SK-N-SH (cell line): ENCODE measurements around the gene RIPOR2. TPM values are rescaled to one million over a fixed set of nuclear protein-coding genes. Genes with fewer than 3 reads are reported as not detected.

Experiments used
- CTCF ChIA-PET: fragments of 300-600, 350-600 bp; formaldehyde crosslinking; extraction: SDS; loops from one replicate; lab custom pipeline; 2021; lab: Yijun Ruan, JAX
- POLR2A ChIA-PET: fragments of 350-600 bp; sonication (Branson Sonifier 250); formaldehyde crosslinking; extraction: SDS; loops from one replicate; lab custom pipeline; 2020; ENCODE audit warnings: antibody characterized with exemption, inconsistent platforms; lab: Yijun Ruan, JAX
- DNase-seq: peaks from one replicate; pipeline ENCODE4 v3.0.0; 2012
- H2AFZ ChIP-seq: fragments of 200-600 bp; sonication (generic); 2 replicates; pipeline ENCODE4 v1.8.1; 2016; ENCODE audit warnings: antibody characterized with exemption, mild to moderate bottlenecking, low read depth
- H3F3A ChIP-seq: fragments of 200-600 bp; sonication (generic); replicated peaks from 2 replicates; pipeline ENCODE3; 2016; ENCODE audit warnings: antibody characterized with exemption, mild to moderate bottlenecking; ENCODE audit not compliant: insufficient read depth
- H3K27ac ChIP-seq, 2 experiments: fragments of 200-500 bp in 1 of 2; fragments of 200-600 bp in 1 of 2; sonication (Bioruptor generic) in 1 of 2; sonication (generic), shearing (Covaris generic) in 1 of 2; 2 replicates each; pipeline versions ENCODE4 v1.5.1 to v1.6.1; 2014 to 2016; ENCODE audit warnings: low read depth in 2 of 2, inconsistent platforms in 1 of 2, low read length in 1 of 2, mild to moderate bottlenecking in 1 of 2, mixed read lengths in 1 of 2
- H3K27me3 ChIP-seq: fragments of 200-600 bp; sonication (generic), shearing (Covaris generic); 2 replicates; pipeline ENCODE4 v1.6.1; 2016; ENCODE audit warnings: mixed run types; ENCODE audit not compliant: insufficient read depth
- H3K36me3 ChIP-seq, 2 experiments: fragments of 200-500 bp in 1 of 2; fragments of 200-600 bp in 1 of 2; sonication (Bioruptor generic) in 1 of 2; sonication (generic) in 1 of 2; replicated peaks in 1 of 2; 2 replicates each; pipeline versions ENCODE3 to v1.5.1; 2014 to 2016; ENCODE audit warnings: low read length in 1 of 2, mild to moderate bottlenecking in 1 of 2; ENCODE audit not compliant: insufficient read depth in 2 of 2, control insufficient read depth in 1 of 2
- H3K4me1 ChIP-seq, 2 experiments: fragments of 200-500 bp in 1 of 2; fragments of 200-600 bp in 1 of 2; sonication (Bioruptor generic) in 1 of 2; sonication (generic), shearing (Covaris generic) in 1 of 2; 2 replicates each; pipeline versions ENCODE4 v1.5.1 to v1.6.1; 2014 to 2016; ENCODE audit warnings: low read depth in 1 of 2, low read length in 1 of 2, mixed run types in 1 of 2; ENCODE audit not compliant: insufficient read depth in 2 of 2, control insufficient read depth in 1 of 2
- H3K4me2 ChIP-seq: fragments of 200-600 bp; sonication (generic), shearing (Covaris generic); 2 replicates; pipeline ENCODE4 v1.6.1; 2017; ENCODE audit warnings: mixed run types
- H3K4me3 ChIP-seq, 2 experiments: fragments of 200-500 bp in 1 of 2; fragments of 200-600 bp in 1 of 2; sonication (Bioruptor generic) in 1 of 2; sonication (generic), shearing (Covaris generic) in 1 of 2; 2 replicates each; pipeline versions ENCODE4 v1.5.1 to v1.8.1; 2014 to 2016; ENCODE audit warnings: low read depth in 2 of 2, inconsistent platforms in 1 of 2, low read length in 1 of 2, mild to moderate bottlenecking in 1 of 2, mixed read lengths in 1 of 2, moderate library complexity in 1 of 2
- H3K79me2 ChIP-seq: fragments of 200-600 bp; sonication (generic); 2 replicates; pipeline ENCODE4 v1.8.1; 2017; ENCODE audit warnings: mild to moderate bottlenecking; ENCODE audit not compliant: insufficient read depth
- H3K9ac ChIP-seq: fragments of 200-600 bp; sonication (generic); 2 replicates; pipeline ENCODE4 v1.6.1; 2017; ENCODE audit warnings: mixed run types
- H3K9me2 ChIP-seq: fragments of 200-600 bp; sonication (generic); 2 replicates; pipeline ENCODE4 v1.6.1; 2017; ENCODE audit warnings: mixed run types
- H3K9me3 ChIP-seq: fragments of 200-600 bp; sonication (generic); 2 replicates; pipeline ENCODE4 v1.6.1; 2017; ENCODE audit warnings: mixed run types, mild to moderate bottlenecking, moderate library complexity
- H4K20me1 ChIP-seq: fragments of 200-600 bp; sonication (generic); 2 replicates; pipeline ENCODE4 v1.6.1; 2017; ENCODE audit warnings: mild to moderate bottlenecking, mixed run types; ENCODE audit not compliant: insufficient read depth
- CTCF ChIP-seq: fragments of 200-600 bp; sonication (generic); IDR thresholded peaks from 2 replicates; pipeline ENCODE4 v1.6.1; 2017; ENCODE audit warnings: antibody characterized with exemption, mild to moderate bottlenecking, moderate library complexity
- EP300 ChIP-seq, 2 experiments: IDR thresholded peaks; 2 replicates each; pipeline versions ENCODE4 v1.4.0 to v1.6.1; 2012; ENCODE audit warnings: borderline replicate concordance in 1 of 2, low read depth in 1 of 2, low read length in 1 of 2
- FOSL2 ChIP-seq: IDR thresholded peaks from 2 replicates; pipeline ENCODE4 v1.4.0; 2012; ENCODE audit warnings: low read depth, mild to moderate bottlenecking, moderate library complexity, borderline replicate concordance
- FOXM1 ChIP-seq: IDR thresholded peaks from 2 replicates; pipeline ENCODE4 v1.4.0; 2012; ENCODE audit warnings: low read depth, mild to moderate bottlenecking
- GABPA ChIP-seq: IDR thresholded peaks from 2 replicates; pipeline ENCODE4 v1.4.0; 2012; ENCODE audit warnings: low read depth, mild to moderate bottlenecking
- MEF2A ChIP-seq: IDR thresholded peaks from 2 replicates; pipeline ENCODE4 v1.4.0; 2012; ENCODE audit warnings: low read depth, borderline replicate concordance
- MXI1 ChIP-seq: IDR thresholded peaks from 2 replicates; pipeline ENCODE4 v1.6.1; 2012; ENCODE audit warnings: mild to moderate bottlenecking, low read depth, low read length, improper control_type of control experiment
- PBX3 ChIP-seq: IDR thresholded peaks from 2 replicates; pipeline ENCODE4; 2012
- REST ChIP-seq: IDR thresholded peaks from 2 replicates; pipeline ENCODE4 v1.6.1; 2012; ENCODE audit warnings: mild to moderate bottlenecking, low read depth, low read length, moderate library complexity
- RFX5 ChIP-seq: IDR thresholded peaks from 2 replicates; pipeline ENCODE4 v1.6.1; 2012; ENCODE audit warnings: mild to moderate bottlenecking, improper control_type of control experiment, low read length
- SIN3A ChIP-seq: IDR thresholded peaks from 2 replicates; pipeline ENCODE4 v1.6.1; 2012; ENCODE audit warnings: low read depth, mild to moderate bottlenecking, low read length, moderate library complexity, borderline replicate concordance
- TAF1 ChIP-seq: IDR thresholded peaks from 2 replicates; pipeline ENCODE4 v1.6.1; 2012; ENCODE audit warnings: low read depth, mild to moderate bottlenecking, low read length, moderate library complexity, borderline replicate concordance
- TCF12 ChIP-seq: IDR thresholded peaks from 2 replicates; pipeline ENCODE4 v1.4.0; 2012
- YY1 ChIP-seq: IDR thresholded peaks from 2 replicates; pipeline ENCODE4 v1.4.0; 2012; ENCODE audit warnings: low read depth, mild to moderate bottlenecking
- ZBTB33 ChIP-seq: IDR thresholded peaks from 2 replicates; pipeline ENCODE4 v1.4.0; 2012; ENCODE audit warnings: low read depth, borderline replicate concordance
- WGBS: methylation state at CpG from one replicate; pipeline ENCODE4 v1.1.6; 2017; ENCODE audit warnings: low lambda C conversion rate; 5-methylcytosine and 5-hydroxymethylcytosine counted together
- polyA plus RNA-seq, 3 experiments: library from polyadenylated mRNA; depleted of rRNA; stranded (reverse); fragments of >200 nt; gene quantifications; 2 replicates each; pipeline ENCODE4 v1.2.3, GENCODE V29; 2012

Gene RIPOR2
- polyA plus RNA-seq, 1 of the 3 experiments (the other 2 are of a cell fraction) = 0.05 TPM

- H3K79me2 ChIP-seq = no peaks in the 10 kb centered on the region
- peaks cover 7 to 11% of the 10 kb centered on the region in 2 experiments; a peak in 2 of 4 replicates for H3K4me1 ChIP-seq
- no peaks in the 10 kb centered on the region for H3K9me2 ChIP-seq
- no peaks in the 10 kb centered on the region for H3K36me3 ChIP-seq
- TF ChIP-seq GABPA (no peak), RFX5 (no peak), TCF12 (no peak), REST (no peak), CTCF (no peak), MXI1 (no peak), FOXM1 (no peak), ZBTB33 (no peak), MEF2A (no peak)
- DNase-seq = no peak
- no peak overlapping the region for H2AFZ ChIP-seq
- H3K27ac ChIP-seq = no peak overlapping the region
- CTCF ChIA-PET = interaction anchor here (1.9 kb wide), 1 partner anchor 12 kb away, joined by 7 read pairs; no protein-coding TSS in a partner anchor
- POLR2A ChIA-PET = no interaction called here
- H3K4me3 ChIP-seq = no peak overlapping the region
- no peaks in the 10 kb centered on the region for H3K27me3 ChIP-seq
- no peaks in the 10 kb centered on the region for H4K20me1 ChIP-seq
- no peak overlapping the region for H3K4me2 ChIP-seq
- no peaks in the 10 kb centered on the region for H3K9me3 ChIP-seq
- H3K9ac ChIP-seq = no peak overlapping the region
- no peaks in the 10 kb centered on the region for H3F3A ChIP-seq
- 91% methylated on average over 4 of the region's 4 CpGs for WGBS
Observed at GRCh38 chr6:24922170-24922569, 13.6 kb downstream of the RIPOR2 start.

GRCh38 chr6:24920136-24920535 lies 15.6 kb downstream of the RIPOR2 start:
- Histone ChIP-seq H3K36me3 (no peaks in the 10 kb centered on the region), H3K9me3 (no peaks in the 10 kb centered on the region), H3K9me2 (no peaks in the 10 kb centered on the region), H4K20me1 (no peaks in the 10 kb centered on the region), H3K9ac (no peak overlapping the region), H3K4me3 (no peak overlapping the region), H3K79me2 (no peaks in the 10 kb centered on the region), H3K4me2 (no peak overlapping the region), H3K4me1 (peaks cover 7 to 11% of the 10 kb centered on the region in 2 experiments; a peak in 2 of 4 replicates), H3K27me3 (no peaks in the 10 kb centered on the region), H3K27ac (no peak overlapping the region), H2AFZ (no peak overlapping the region), H3F3A (no peaks in the 10 kb centered on the region)
- CTCF ChIA-PET = interaction anchor here (1.6 to 2.0 kb wide), 2 partner anchors 13 to 17 kb away, joined by 4 to 5 read pairs; partner anchors contain the start of gene RIPOR2
- no peak for DNase-seq
- POLR2A ChIA-PET = no interaction called here
- TF ChIP-seq TCF12 = no peak
- no peak for TF ChIP-seq SIN3A
- TF ChIP-seq RFX5 = no peak
- no peak for TF ChIP-seq TAF1
- TF ChIP-seq YY1 = no peak
- TF ChIP-seq GABPA = no peak
- no peak for TF ChIP-seq PBX3
- TF ChIP-seq EP300 (IDR thresholded peaks at IDR 0.05; ENCODE audit: borderline replicate concordance in 1 of 2, low read depth in 1 of 2, low read length in 1 of 2) = no peak
- TF ChIP-seq FOXM1 = no peak
- no peak for TF ChIP-seq FOSL2
- TF ChIP-seq ZBTB33 = no peak
